AG04449 (cell line): ENCODE measurements around the gene EIF3K.

ENCODE experiments used
- CTCF ChIA-PET: fragments of 350-600 bp; formaldehyde crosslinking; extraction: SDS; loops from one replicate; lab custom pipeline; 2021; ENCODE audit warnings: antibody characterized with exemption; lab: Yijun Ruan, JAX
- POLR2A ChIA-PET: fragments of 400-600, 350-600 bp; formaldehyde crosslinking; extraction: SDS; loops from one replicate; lab custom pipeline; 2020; ENCODE audit warnings: antibody characterized with exemption, inconsistent platforms; lab: Yijun Ruan, JAX
- DNase-seq: peaks from one replicate; pipeline ENCODE4 v3.0.0-alpha.2; 2010; ENCODE audit warnings: low read depth, low spot score
- H3K4me3 ChIP-seq: 2 replicates; pipeline ENCODE4 v1.5.1; 2011; ENCODE audit warnings: low read depth, mild to moderate bottlenecking, control low read depth, low read length
- CTCF ChIP-seq: IDR thresholded peaks from one replicate; pipeline ENCODE4 v1.5.1; 2011; ENCODE audit warnings: mild to moderate bottlenecking, moderate library complexity, low read length, control low read depth, inconsistent platforms; ENCODE audit not compliant: insufficient read depth; ENCODE audit errors: missing control alignments

The EIF3K gene

GRCh38 chr19:38666663-38667511 lies 47.9 kb downstream of the EIF3K start:
- no peak for DNase-seq
- no peak overlapping the region for H3K4me3 ChIP-seq
- no peak for TF ChIP-seq CTCF
- CTCF ChIA-PET, result interaction anchor here (0.7 to 1.8 kb wide), 6 partner anchors 8 to 202 kb away, joined by 3 to 7 read pairs (median 4); no protein-coding TSS in a partner anchor
- POLR2A ChIA-PET, result interaction anchor here (1.9 kb wide), 1 partner anchor 19 kb away, joined by 7 read pairs; the partner anchor contains the start of gene ACTN4

GRCh38 chr19:38667661-38668171 lies 48.7 kb downstream of the EIF3K start:
- POLR2A ChIA-PET, result interaction anchor here (0.7 to 1.9 kb wide), 3 partner anchors 20 to 763 kb away, joined by 3 to 7 read pairs (median 7); partner anchors contain the start of gene ACTN4
- CTCF ChIA-PET, result interaction anchor here (0.7 to 1.8 kb wide), 5 partner anchors 11 to 202 kb away, joined by 3 to 7 read pairs (median 4); no protein-coding TSS in a partner anchor

GRCh38 chr19:38669552-38669951 lies 50.6 kb downstream of the EIF3K start:
- ChIA-PET CTCF (interaction anchor here (0.9 to 1.4 kb wide), 4 partner anchors 11 to 218 kb away, joined by 3 to 5 read pairs (median 4); no protein-coding TSS in a partner anchor), POLR2A (interaction anchor here (1.7 to 1.8 kb wide), 2 partner anchors 10 to 11 kb away, joined by 4 to 7 read pairs; no protein-coding TSS in a partner anchor)
- TF ChIP-seq CTCF, result no peak
- H3K4me3 ChIP-seq, result no peak overlapping the region
- DNase-seq, result no peak

More at GRCh38 chr19:38667661-38668171, 48.7 kb downstream of the EIF3K start:
- no peak for DNase-seq
- no peak for TF ChIP-seq CTCF
- no peak overlapping the region for H3K4me3 ChIP-seq

- no peak for TF ChIP-seq CTCF
- POLR2A ChIA-PET, result interaction anchor here (0.6 to 1.8 kb wide), 3 partner anchors 10 to 12 kb away, joined by 3 to 7 read pairs (median 4); no protein-coding TSS in a partner anchor
- CTCF ChIA-PET, result interaction anchor here (1.1 to 1.2 kb wide), 2 partner anchors 11 to 13 kb away, joined by 3 read pairs; no protein-coding TSS in a partner anchor
- DNase-seq, result no peak
- H3K4me3 ChIP-seq, result no peak overlapping the region
These were observed 52.0 kb downstream of the EIF3K start for GRCh38 chr19:38670921-38671398.

GRCh38 chr19:38671654-38672053 lies 52.7 kb downstream of the EIF3K start:
- CTCF ChIA-PET, result interaction anchor here (1.2 kb wide), 1 partner anchor 10 kb away, joined by 3 read pairs; no protein-coding TSS in a partner anchor

More at GRCh38 chr19:38671654-38672053, 52.7 kb downstream of the EIF3K start:
- no peak for TF ChIP-seq CTCF
- no peak for DNase-seq
- no peak overlapping the region for H3K4me3 ChIP-seq
- POLR2A ChIA-PET, result interaction anchor here (1.0 to 1.8 kb wide), 2 partner anchors 9 to 20 kb away, joined by 3 to 4 read pairs; no protein-coding TSS in a partner anchor
